Kasumi-1 (cell line): ENCODE measurements around the gene KBTBD2.
"Not testable (repeated sequence)": the region's sequence is repeated elsewhere in the genome, so short reads cannot be mapped to it uniquely, and the experiment has no call there.

ENCODE experiments used
- DNase-seq, 2 experiments: peaks; one replicate each; lab custom pipeline; 2025; lab: John Stamatoyannopoulos, UW

Gene KBTBD2

GRCh38 chr7:32893207-32893524, 1.6 kb upstream of the KBTBD2 start:
- DNase-seq = peak in 1 of 2 experiments; percentile 29

GRCh38 chr7:32892521-32893206, 1.1 kb upstream of the KBTBD2 start:
- DNase-seq = peak; percentile 86 to 91

- DNase-seq = peak; percentile 98 to 99
Observed at GRCh38 chr7:32891800-32892520, 400 bp upstream of the KBTBD2 start.

GRCh38 chr7:32890793-32891042, 842 bp downstream of the KBTBD2 start:
- no peak for DNase-seq

GRCh38 chr7:32890010-32890792, 1.4 kb downstream of the KBTBD2 start:
- peak; percentile 82 to 87 for DNase-seq

GRCh38 chr7:32888505-32888904, 3.1 kb downstream of the KBTBD2 start:
- DNase-seq = no peak

GRCh38 chr7:32887395-32887794, 4.2 kb downstream of the KBTBD2 start:
- no peak for DNase-seq

GRCh38 chr7:32881074-32881982, 10.2 kb downstream of the KBTBD2 start:
- no peak for DNase-seq

- no peak for DNase-seq
Observed at GRCh38 chr7:32879460-32879859, 12.1 kb downstream of the KBTBD2 start.

- DNase-seq = not testable (repeated sequence)
Observed at GRCh38 chr7:32878023-32878422, 13.5 kb downstream of the KBTBD2 start.

GRCh38 chr7:32872421-32872820, 19.1 kb downstream of the KBTBD2 start:
- no peak for DNase-seq

- DNase-seq = no peak
Observed at GRCh38 chr7:32871624-32872371, 19.8 kb downstream of the KBTBD2 start.

- DNase-seq = no peak
Observed at GRCh38 chr7:32870298-32870697, 21.3 kb downstream of the KBTBD2 start.

- DNase-seq = no peak
Observed at GRCh38 chr7:32869716-32870115, 21.8 kb downstream of the KBTBD2 start.

GRCh38 chr7:32868116-32868515, 23.4 kb downstream of the KBTBD2 start:
- DNase-seq = no peak

- no peak for DNase-seq
Observed at GRCh38 chr7:32865448-32866030, 26.0 kb downstream of the KBTBD2 start.

- not testable (repeated sequence) for DNase-seq
Observed at GRCh38 chr7:32863872-32864271, 27.7 kb downstream of the KBTBD2 start.

GRCh38 chr7:32860090-32860489, 31.5 kb downstream of the KBTBD2 start:
- no peak for DNase-seq

- DNase-seq = no peak
Observed at GRCh38 chr7:32858648-32859047, 32.9 kb downstream of the KBTBD2 start.

GRCh38 chr7:32857063-32857462, 34.5 kb downstream of the KBTBD2 start:
- DNase-seq = not testable (repeated sequence)
